Posterior vena cava (tissue), 2 donors: ENCODE results near the gene NXF1. TPM values are rescaled to one million over a fixed set of nuclear protein-coding genes. Genes with fewer than 3 reads are reported as not detected.
"Not testable (repeated sequence)": the region's sequence is repeated elsewhere in the genome, so short reads cannot be mapped to it uniquely, and the experiment has no call there.

Source experiments
- DNase-seq: peaks from one replicate; pipeline ENCODE4 v3.0.0-alpha.2; 2020; ENCODE audit warnings: low spot score
- intact Hi-C, 2 donors: fragments of 100-400 bp; cut with DNase I; formaldehyde crosslinking; loops; one replicate each; pipeline versions ENCODE4 v1.14.1 to v1.14.2; 2022 to 2023
- total RNA-seq, 2 donors: library from RNA; stranded (reverse); fragmentation: NEBNext Ultra II Directional; extraction: Animal tissue kit (Norgen Biotek cat#: 25700); gene quantifications; one replicate each; pipeline ENCODE4 v1.2.1, GENCODE V29; 2021
- donor health status: DM: yes; HTN: yes; CAD: no.
- donor health status: DM: yes; HTN: yes; CAD: no.

Gene NXF1
- total RNA-seq, 2 donors from 2014 or later, result 53.0 to 58.1 TPM

DNA sequence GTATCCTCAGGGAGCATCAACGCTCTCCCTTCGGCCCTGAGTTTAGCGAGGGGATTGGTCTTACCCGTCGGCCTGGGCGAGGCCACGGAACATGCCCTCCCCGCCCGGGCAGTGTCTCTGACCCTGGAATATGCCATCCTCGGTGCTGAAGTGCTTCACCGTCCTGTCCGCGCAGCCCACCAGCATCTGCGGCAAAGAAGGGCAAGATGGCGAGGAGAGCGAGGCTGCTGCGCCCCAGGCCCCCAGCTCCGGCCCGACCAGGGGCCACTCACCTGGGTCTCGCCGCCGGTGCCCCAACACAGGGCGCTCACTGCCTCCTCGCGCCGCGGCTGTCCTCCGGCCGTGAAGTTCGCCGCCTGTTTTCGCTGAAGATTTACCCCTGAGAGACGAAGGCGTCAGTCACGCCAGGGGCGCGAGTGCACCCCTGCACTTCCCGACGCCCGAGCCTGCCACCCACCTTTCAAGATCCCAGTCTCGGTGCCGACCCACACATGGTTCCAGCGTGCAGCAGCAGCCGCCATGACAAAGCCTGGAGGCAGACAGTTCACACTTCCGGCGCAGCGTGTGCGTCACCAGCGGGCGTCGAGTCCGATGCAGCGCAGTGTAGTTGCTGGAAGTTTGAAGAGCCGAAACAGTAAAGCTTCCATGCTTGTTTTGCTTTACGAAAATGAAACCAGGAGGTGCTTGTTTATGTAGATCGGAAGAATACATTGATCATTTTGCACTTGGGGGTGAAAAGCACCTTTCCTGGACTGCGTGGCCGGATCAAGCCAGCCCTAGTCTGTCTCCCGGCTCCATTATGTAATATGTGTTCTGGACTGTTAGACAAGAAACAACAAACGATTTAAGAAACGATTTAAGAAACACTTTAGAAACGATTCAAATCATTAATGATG is 34.1 kb upstream of the NXF1 start, which contains the start of gene WDR74:
WDR74 (minus strand) TSS at position 541 of the 896 bp plus-strand sequence; CDS start at position 521, 20 bp downstream.
- intact Hi-C loops, result loop anchor here in 1 of 2 donors (10.0 kb wide), 1 partner anchor 54 kb away; the partner anchor contains the start of gene TMEM179B
- peak; percentile 98 for DNase-seq

DNA sequence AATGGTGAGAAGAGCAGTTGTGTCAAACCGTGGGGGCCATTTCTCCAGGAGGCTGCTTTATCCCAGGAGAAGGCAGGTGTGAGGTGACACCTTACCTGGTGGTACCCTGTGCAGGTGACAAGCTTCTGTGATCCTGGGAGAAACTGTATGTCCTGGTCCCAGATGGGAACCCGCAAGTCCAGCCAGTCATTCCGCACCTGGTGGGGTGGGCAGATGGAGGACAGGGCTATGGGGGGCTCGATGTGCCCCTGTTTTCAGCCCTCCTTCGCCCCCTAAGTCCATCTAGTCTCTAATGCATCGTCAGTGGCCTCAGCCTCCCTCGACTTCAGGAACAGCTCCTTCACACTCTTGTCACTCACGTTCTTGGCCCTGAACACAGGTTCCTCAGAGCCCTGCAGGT is 30.1 kb upstream of the NXF1 start:
- DNase-seq, result no peak
- intact Hi-C loops, result loop anchor here in 1 of 2 donors (10.0 kb wide), 1 partner anchor 51 kb away; the partner anchor contains the start of gene TMEM179B

DNA sequence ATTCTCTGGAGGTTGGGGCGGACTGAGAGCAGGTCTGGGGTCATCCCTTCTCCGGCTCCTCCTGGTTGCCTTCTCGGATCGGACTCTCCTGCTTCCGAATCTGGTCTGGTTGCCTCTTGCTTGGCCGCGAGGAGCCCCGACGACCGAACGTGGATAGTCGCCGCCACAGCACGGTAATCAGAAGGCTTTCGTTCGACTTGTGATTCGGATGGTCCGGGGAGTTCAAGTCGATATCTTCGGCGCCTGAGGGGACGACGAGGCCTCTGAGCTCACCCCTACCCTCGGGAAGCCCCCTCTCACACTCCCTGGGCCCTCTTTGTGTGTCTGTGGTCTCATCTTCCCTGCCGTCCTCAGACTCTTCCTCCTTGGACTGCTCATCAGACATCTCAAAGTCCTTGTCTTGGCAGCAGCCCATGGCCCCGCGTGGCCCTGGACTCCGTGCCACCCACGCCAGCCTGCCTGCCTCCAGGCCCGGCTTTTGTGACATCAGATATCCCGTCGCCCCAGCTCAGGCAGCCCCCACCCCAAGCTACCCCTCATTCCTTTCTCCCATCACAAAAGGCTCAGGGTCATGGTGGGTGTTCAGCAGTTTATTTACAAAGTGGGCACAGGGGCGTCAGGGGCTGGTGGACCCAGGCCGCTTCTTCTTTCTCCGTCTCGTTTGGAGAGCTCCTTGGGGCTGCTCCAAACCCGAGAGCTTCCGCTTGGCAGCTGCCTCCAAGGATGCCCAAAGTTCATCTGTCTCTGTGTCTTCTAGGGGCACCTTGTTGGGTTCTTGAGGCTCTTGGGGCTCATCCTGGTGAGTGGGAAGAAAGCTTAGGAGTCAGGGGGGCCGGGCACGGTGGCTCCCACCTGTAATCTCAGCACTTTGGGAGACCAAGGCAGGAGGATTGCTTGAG is 27.3 kb upstream of the NXF1 start, which contains the start of gene TEX54:
TEX54 (minus strand) TSS at position 506 of the 899 bp plus-strand sequence.
- peak; percentile 87 for DNase-seq
- intact Hi-C loops, result loop anchor here in 1 of 2 donors (10.0 kb wide), 1 partner anchor 48 kb away; the partner anchor contains the start of gene TMEM179B

- DNase-seq, result peak; percentile 100
- intact Hi-C loops, result loop anchor here in 1 of 2 donors (10.0 kb wide), 1 partner anchor 47 kb away; the partner anchor contains the start of gene TMEM179B
These were observed 26.5 kb upstream of the NXF1 start, which contains the start of gene STX5 for GRCh38 chr11:62831520-62832335. Gene STX5, minus strand, starts transcription at chr11:62832051. Its CDS starts 808 bp downstream, at chr11:62831243.

DNA sequence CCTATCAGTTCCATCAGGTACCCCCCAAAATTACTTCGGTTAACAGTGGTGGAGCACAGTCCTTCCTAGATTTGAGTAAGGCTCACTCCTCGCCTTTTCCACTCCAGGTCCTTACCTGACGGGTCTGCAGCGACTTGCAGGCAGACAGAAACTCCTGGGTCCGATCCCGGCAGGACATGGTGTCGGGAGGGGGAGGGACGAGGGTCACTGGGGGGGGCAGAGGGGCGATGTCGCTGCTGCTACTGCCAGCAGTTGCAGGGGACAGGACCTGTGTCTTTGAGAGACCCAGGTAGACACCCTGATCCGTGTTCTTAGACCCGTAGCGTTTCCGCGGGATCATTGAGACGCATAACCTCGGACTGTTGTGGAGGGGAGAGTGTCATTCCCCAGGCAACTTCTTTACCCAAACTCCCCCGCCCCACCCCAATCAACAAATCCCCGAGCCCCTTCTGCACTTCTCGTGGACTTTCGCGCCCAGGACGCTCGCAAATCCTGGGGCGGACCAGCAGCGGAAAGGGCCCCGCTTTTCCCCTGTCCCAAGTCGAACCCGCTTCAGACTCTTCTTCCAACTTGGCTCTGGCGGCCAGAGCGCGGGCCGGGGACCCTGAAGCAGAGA is 25.8 kb upstream of the NXF1 start:
- intact Hi-C loops, result loop anchor here in 1 of 2 donors (10.0 kb wide), 1 partner anchor 46 kb away; the partner anchor contains the start of gene TMEM179B
- no peak for DNase-seq

GRCh38 chr11:62828130-62828529 is 22.9 kb upstream of the NXF1 start:
- intact Hi-C loops, result not testable (repeated sequence)
- DNase-seq, result peak; percentile 23

GRCh38 chr11:62823677-62824076 is 18.4 kb upstream of the NXF1 start:
- peak; percentile 22 for DNase-seq
- intact Hi-C loops, result no loop called here

GRCh38 chr11:62817129-62817528 is 11.9 kb upstream of the NXF1 start:
- no peak for DNase-seq
- intact Hi-C loops, result no loop called here

DNA sequence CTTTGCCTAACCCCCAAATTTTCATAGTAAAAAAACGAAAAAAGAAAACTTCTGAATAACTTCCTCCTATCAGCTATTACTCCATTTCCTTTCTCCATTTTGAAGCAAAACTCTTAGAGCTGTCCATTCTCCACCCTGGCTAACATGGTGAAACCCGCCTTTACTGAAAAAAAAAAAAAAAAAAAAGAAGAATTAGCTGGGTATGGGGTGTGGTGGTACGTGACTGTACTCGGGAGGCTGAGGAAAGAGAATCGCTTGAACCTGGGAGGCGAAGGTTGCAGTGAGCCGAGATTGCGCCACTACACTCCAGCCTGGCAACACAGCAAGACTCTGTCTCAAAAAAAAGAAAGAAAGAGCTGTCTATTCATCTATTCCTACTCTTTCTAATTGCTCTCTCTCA is 11.3 kb upstream of the NXF1 start:
- intact Hi-C loops, result no loop called here
- peak; percentile 35 for DNase-seq

DNA sequence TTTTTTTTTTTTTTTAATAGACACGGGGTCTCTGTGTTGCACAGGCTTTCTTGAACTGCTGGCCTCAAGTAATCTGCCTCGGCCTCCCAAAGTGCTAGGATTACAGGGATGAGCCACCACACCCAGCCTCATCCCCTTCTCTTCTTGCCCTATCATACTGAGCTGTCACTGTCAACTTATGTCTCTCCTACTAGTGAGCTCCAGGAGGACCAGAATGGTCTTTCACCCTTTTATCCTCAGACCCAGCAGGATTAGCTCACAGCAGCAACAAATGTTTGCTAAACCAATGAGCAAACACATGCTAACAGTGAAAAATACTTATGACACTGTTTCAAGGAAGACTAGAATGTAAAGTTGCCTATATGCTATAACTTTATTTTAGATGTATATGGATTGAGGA is 6.4 kb upstream of the NXF1 start:
- DNase-seq, result no peak
- intact Hi-C loops, result no loop called here

GRCh38 chr11:62810748-62811147 is 5.5 kb upstream of the NXF1 start:
- no peak for DNase-seq
- intact Hi-C loops, result no loop called here

DNA sequence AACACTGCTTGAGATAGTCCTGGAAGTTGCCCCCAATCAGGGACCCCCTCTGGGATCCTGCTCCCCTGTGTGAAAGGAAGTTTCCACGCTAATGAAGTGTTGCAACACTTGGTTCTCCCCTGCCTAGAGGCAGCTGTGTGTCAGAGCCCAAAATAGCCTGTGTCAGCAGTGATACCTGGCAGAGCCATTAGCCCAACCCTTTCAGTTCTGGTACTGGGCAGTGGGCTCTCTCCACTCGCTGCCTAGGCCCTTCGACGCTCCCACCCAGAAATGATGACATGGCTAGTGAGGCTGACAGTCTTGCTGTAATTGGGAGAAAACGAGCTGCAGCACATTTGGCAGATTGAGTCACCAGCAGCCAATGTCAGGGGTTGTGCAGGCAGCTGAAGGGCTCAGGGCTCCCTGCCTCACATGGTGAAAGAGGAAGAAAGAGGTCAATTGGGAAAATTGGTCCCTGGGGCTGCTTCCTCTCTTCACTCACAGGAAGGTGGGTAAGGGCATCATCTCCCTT is 1.4 kb upstream of the NXF1 start:
- intact Hi-C loops, result no loop called here
- DNase-seq, result no peak

DNA sequence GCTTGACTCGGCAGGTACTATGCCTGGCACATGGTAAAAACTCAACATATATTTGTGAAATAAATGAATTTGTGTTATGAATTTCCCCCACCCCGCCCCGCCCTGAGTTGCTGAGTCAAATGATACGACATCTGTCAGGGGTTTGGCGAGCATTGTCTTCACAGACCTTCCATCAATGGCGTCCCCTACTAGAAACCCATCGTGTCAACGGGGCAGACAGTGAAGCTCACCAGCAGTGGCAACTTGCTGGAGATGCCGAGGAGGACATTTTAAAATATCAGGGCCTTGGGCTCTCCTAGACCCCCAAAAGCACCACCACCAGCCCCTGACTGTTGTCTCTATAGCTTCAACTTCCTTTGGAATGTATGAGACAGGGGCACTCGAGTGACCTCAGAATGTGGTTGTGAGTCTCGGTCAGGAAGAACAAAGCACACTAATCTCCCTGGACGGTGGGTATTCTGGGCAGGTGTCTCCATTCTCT is 761 bp upstream of the NXF1 start:
- intact Hi-C loops, result no loop called here
- no peak for DNase-seq

DNA sequence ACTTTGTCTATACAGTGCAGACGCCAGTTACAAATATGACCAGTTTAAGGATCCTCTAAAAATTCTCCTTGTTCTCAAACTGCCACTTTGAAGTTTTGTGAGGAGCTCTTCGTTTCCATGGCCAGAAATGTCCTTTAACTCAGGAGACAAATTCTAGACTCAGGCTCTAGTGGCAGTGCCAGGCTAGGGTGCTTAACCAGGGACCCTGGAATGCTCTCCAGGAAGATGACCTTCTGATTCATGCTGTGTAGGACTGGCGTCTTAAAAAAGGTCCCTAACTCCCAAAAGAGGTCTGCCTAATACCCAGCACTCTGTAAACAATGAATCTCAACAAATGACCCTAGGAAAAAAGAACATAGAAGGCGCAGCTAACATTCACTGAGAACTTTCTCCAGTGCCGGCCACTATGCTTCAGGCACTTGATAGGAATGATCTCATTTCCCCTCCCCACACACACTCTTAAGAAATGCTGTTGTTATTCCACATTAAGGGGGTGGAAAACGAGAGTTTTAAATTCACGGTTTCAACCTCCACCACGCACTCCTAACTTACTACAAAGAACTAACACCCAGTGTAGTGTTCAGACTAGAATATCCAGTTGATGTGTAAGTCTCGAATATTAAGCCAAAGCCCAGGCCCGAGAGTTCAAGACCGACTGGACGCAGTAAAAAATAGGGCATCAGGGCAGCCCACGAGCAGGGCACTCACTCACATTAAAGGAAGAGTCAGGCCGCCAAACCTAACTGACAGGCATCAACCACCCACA is 747 bp downstream of the NXF1 start:
- no peak for DNase-seq
- intact Hi-C loops, result no loop called here

- DNase-seq, result no peak
- intact Hi-C loops, result no loop called here
These were observed 4.2 kb downstream of the NXF1 start for GRCh38 chr11:62801071-62801470.

- intact Hi-C loops, result loop anchor here in 1 of 2 donors (5.0 kb wide), 1 partner anchor 837 kb away; no protein-coding TSS in a partner anchor
- DNase-seq, result peak; percentile 74
These were observed 5.8 kb downstream of the NXF1 start for GRCh38 chr11:62799486-62799885.

GRCh38 chr11:62796281-62796680 is 9.0 kb downstream of the NXF1 start:
- DNase-seq, result peak; percentile 17

More at GRCh38 chr11:62796281-62796680, 9.0 kb downstream of the NXF1 start:
- intact Hi-C loops, result loop anchor here in 1 of 2 donors (5.0 kb wide), 1 partner anchor 834 kb away; no protein-coding TSS in a partner anchor
